Stimulated activated CD4-positive, alpha-beta T cell treated with anti-CD3 and anti-CD28 coated beads, Interleukin-15, amount 100 ng/mL, for 48 hours (primary cell): ENCODE data around the gene PEDS1.
"Not testable (repeated sequence)": the region's sequence is repeated elsewhere in the genome, so short reads cannot be mapped to it uniquely, and the experiment has no call there.

Experiments used
- DNase-seq, 2 donors: peaks; one replicate each; pipeline ENCODE4 v3.0.0-alpha.2; 2020; ENCODE audit warnings: low read depth in 2 of 2

The PEDS1 gene

GRCh38 chr20:50113420-50114224 is 39.9 kb downstream of the PEDS1 start:
- DNase-seq, result no peak

GRCh38 chr20:50112512-50113419 is 40.8 kb downstream of the PEDS1 start, which contains the start of gene UBE2V1:
UBE2V1 (minus strand) TSS chr20:50113150; CDS start chr20:50113128, 22 bp downstream.
- DNase-seq, result peak; percentile 79 to 83

- no peak for DNase-seq
These were observed 41.6 kb downstream of the PEDS1 start for GRCh38 chr20:50111829-50112495.

GRCh38 chr20:50111120-50111828 is 42.2 kb downstream of the PEDS1 start:
- peak; percentile 32 to 46 for DNase-seq

GRCh38 chr20:50110141-50111047 is 43.1 kb downstream of the PEDS1 start:
- DNase-seq, result peak in 1 of 2 donors; percentile 28

GRCh38 chr20:50108556-50109235 is 44.8 kb downstream of the PEDS1 start:
- DNase-seq, result no peak

GRCh38 chr20:50107796-50108331 is 45.7 kb downstream of the PEDS1 start:
- DNase-seq, result no peak

- DNase-seq, result no peak
These were observed 46.4 kb downstream of the PEDS1 start for GRCh38 chr20:50107086-50107660.

- DNase-seq, result not testable (repeated sequence)
These were observed 46.9 kb downstream of the PEDS1 start for GRCh38 chr20:50106669-50107068.
